HCT116 (cell line): ENCODE results near the gene CNMD. TPM values are rescaled to one million over a fixed set of nuclear protein-coding genes. Genes with fewer than 3 reads are reported as not detected.

Experiments used
- ATAC-seq: fragments of 200-7000 bp; cut with Tn5 transposase; 2 replicates; pipeline ENCODE4 v1.9.1; 2020; ENCODE audit warnings: mild to moderate bottlenecking, moderate library complexity
- BruUV-seq: library from RNA; stranded (reverse); fragments of 400-500 nt; replicated peaks from 2 replicates; lab custom pipeline; 2021; lab: Mats Ljungman, UMichigan
- CTCF ChIA-PET: fragments of 300-600 bp; sonication (Branson Sonifier 250); formaldehyde crosslinking; loops from one replicate; lab custom pipeline; 2021; ENCODE audit warnings: antibody characterized with exemption; lab: Charles Lee
- POLR2A ChIA-PET: fragments of 300-600, 350-600 bp; sonication (Branson Sonifier 250); formaldehyde crosslinking; loops from one replicate; lab custom pipeline; 2021; ENCODE audit warnings: antibody characterized with exemption; lab: Charles Lee
- RAD21 ChIA-PET, 2 experiments: fragments of 300-600 bp; sonication (Branson Sonifier 250); formaldehyde crosslinking; loops; one replicate each; lab custom pipeline; 2023; ENCODE audit warnings: low total read pairs in 2 of 2; ENCODE audit not compliant: uncharacterized antibody in 2 of 2, unreplicated experiment in 2 of 2, low non-redundant PET in 1 of 2; lab: Charles Lee
- DNase-seq: peaks from one replicate; pipeline ENCODE4 v3.0.0-alpha.2; 2010; ENCODE audit warnings: low read depth, low spot score
- H2AFZ ChIP-seq: fragments of 200-600 bp; shearing (Covaris generic), sonication (generic); 2 replicates; pipeline ENCODE4 v1.6.1; 2017; ENCODE audit warnings: low read depth, mixed run types, mixed read lengths, antibody characterized with exemption, low read length; ENCODE audit not compliant: poor library complexity, severe bottlenecking
- H3K27ac ChIP-seq: 2 replicates; pipeline ENCODE4 v1.5.1; 2012; ENCODE audit warnings: low read depth, low read length
- H3K27me3 ChIP-seq: fragments of 200-600 bp; sonication (generic); 2 replicates; pipeline ENCODE4 v1.6.1; 2016; ENCODE audit warnings: mixed run types, low read length, mixed read lengths; ENCODE audit not compliant: insufficient read depth
- H3K36me3 ChIP-seq, 2 experiments: fragments of 200-500 bp in 1 of 2; fragments of 200-600 bp in 1 of 2; sonication (Bioruptor generic) in 1 of 2; sonication (generic) in 1 of 2; 2 replicates each; pipeline versions ENCODE4 v1.5.1 to v1.6.1; 2014 to 2016; ENCODE audit warnings: low read length in 2 of 2, inconsistent platforms in 1 of 2, mixed read lengths in 1 of 2, mixed run types in 1 of 2; ENCODE audit not compliant: insufficient read depth in 2 of 2, control insufficient read depth in 1 of 2
- H3K4me1 ChIP-seq, 2 experiments: fragments of 200-600 bp in 1 of 2; sonication (generic) in 1 of 2; 2 replicates each; pipeline versions ENCODE4 v1.5.1 to v1.6.1; 2012 to 2017; ENCODE audit warnings: low read length in 2 of 2, inconsistent platforms in 1 of 2, mild to moderate bottlenecking in 1 of 2, mixed read lengths in 1 of 2, mixed run types in 1 of 2, moderate library complexity in 1 of 2; ENCODE audit not compliant: insufficient read depth in 2 of 2, control insufficient read depth in 1 of 2
- H3K4me2 ChIP-seq: fragments of 200-600 bp; sonication (generic); 2 replicates; pipeline ENCODE4 v1.6.1; 2017; ENCODE audit warnings: mixed run types, low read length, mixed read lengths
- H3K4me3 ChIP-seq, 2 experiments: fragments of 200-600 bp in 1 of 2; sonication (generic) in 1 of 2; replicated peaks in 1 of 2; 2 replicates each; pipeline ENCODE4 v1.5.1; 2011 to 2016; ENCODE audit warnings: low read length in 2 of 2, control low read depth in 1 of 2, low read depth in 1 of 2, mild to moderate bottlenecking in 1 of 2, mixed read lengths in 1 of 2, mixed run types in 1 of 2
- H3K79me2 ChIP-seq: fragments of 200-600 bp; sonication (generic); 2 replicates; pipeline ENCODE4 v1.6.1; 2017; ENCODE audit warnings: mild to moderate bottlenecking, mixed run types, low read length, moderate library complexity, mixed read lengths; ENCODE audit not compliant: insufficient read depth
- H3K9ac ChIP-seq: fragments of 200-600 bp; sonication (generic); 2 replicates; pipeline ENCODE4 v1.6.1; 2016; ENCODE audit warnings: low read length, mixed read lengths
- H3K9me2 ChIP-seq: fragments of 200-600 bp; sonication (generic), shearing (Covaris generic); 2 replicates; pipeline ENCODE4 v1.6.1; 2017; ENCODE audit warnings: mixed run types, mild to moderate bottlenecking, moderate library complexity; ENCODE audit not compliant: insufficient read depth
- H3K9me3 ChIP-seq, 2 experiments: fragments of 200-500 bp in 1 of 2; fragments of 200-600 bp in 1 of 2; sonication (Bioruptor generic) in 1 of 2; sonication (generic) in 1 of 2; 2 replicates each; pipeline ENCODE4 v1.6.1; 2014 to 2017; ENCODE audit warnings: low read length in 2 of 2, mixed read lengths in 2 of 2, inconsistent platforms in 1 of 2, low read depth in 1 of 2, mild to moderate bottlenecking in 1 of 2, mixed run types in 1 of 2, moderate library complexity in 1 of 2; ENCODE audit not compliant: control insufficient read depth in 1 of 2, insufficient read depth in 1 of 2
- H4K20me1 ChIP-seq: fragments of 200-600 bp; sonication (generic), shearing (Covaris generic); 2 replicates; pipeline ENCODE4 v1.6.1; 2017; ENCODE audit warnings: mixed run types, mild to moderate bottlenecking, moderate library complexity; ENCODE audit not compliant: insufficient read depth
- JUND ChIP-seq: IDR thresholded peaks from 2 replicates; pipeline ENCODE4 v1.6.1; 2012
- intact Hi-C: fragments of 100-400 bp; cut with micrococcal nuclease; formaldehyde crosslinking; loops from 2 replicates; pipeline ENCODE4 v1.10.0; 2022
- total RNA-seq: library from RNA; stranded (reverse); gene quantifications from one replicate; pipeline ENCODE4 v1.2.1, GENCODE V29; 2021; ENCODE audit not compliant: unreplicated experiment
- TF ChIP-seq, protein P1 (sequence below): IDR thresholded peaks from 2 replicates; pipeline ENCODE4 v1.6.1; 2012; ENCODE audit warnings: low read depth
- TF ChIP-seq, protein P2 (sequence below): IDR thresholded peaks from 2 replicates; pipeline ENCODE4 v1.6.1; 2011; ENCODE audit warnings: mild to moderate bottlenecking, low read length, moderate library complexity; ENCODE audit not compliant: insufficient replicate concordance; ENCODE audit errors: extremely low read depth

CNMD gene
- total RNA-seq, 1 experiment from 2014 or later: not detected

DNA sequence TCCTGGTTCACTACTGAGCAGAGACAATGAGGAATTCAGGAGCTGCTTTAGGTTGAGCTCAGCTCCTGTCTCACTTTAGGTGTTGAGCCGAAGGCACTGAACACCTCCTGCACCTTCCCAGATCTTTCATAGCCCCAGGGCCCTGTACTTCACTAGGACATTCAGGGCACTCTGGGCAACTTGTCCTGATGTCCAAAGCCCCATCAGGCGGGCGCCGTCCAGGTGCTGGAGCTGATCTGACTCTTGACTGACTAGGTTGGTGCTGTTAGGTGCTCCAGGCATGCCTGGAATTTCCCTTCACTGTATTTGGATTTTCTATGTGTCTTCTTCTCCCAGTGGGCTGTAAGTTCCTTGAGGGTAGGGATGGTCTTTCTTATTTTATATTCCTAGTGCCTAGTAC is 48.4 kb upstream of the CNMD start:
- no peak for TF ChIP-seq JUND
- TF ChIP-seq, protein P1, sequence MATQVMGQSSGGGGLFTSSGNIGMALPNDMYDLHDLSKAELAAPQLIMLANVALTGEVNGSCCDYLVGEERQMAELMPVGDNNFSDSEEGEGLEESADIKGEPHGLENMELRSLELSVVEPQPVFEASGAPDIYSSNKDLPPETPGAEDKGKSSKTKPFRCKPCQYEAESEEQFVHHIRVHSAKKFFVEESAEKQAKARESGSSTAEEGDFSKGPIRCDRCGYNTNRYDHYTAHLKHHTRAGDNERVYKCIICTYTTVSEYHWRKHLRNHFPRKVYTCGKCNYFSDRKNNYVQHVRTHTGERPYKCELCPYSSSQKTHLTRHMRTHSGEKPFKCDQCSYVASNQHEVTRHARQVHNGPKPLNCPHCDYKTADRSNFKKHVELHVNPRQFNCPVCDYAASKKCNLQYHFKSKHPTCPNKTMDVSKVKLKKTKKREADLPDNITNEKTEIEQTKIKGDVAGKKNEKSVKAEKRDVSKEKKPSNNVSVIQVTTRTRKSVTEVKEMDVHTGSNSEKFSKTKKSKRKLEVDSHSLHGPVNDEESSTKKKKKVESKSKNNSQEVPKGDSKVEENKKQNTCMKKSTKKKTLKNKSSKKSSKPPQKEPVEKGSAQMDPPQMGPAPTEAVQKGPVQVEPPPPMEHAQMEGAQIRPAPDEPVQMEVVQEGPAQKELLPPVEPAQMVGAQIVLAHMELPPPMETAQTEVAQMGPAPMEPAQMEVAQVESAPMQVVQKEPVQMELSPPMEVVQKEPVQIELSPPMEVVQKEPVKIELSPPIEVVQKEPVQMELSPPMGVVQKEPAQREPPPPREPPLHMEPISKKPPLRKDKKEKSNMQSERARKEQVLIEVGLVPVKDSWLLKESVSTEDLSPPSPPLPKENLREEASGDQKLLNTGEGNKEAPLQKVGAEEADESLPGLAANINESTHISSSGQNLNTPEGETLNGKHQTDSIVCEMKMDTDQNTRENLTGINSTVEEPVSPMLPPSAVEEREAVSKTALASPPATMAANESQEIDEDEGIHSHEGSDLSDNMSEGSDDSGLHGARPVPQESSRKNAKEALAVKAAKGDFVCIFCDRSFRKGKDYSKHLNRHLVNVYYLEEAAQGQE: no peak
- TF ChIP-seq, protein P2, sequence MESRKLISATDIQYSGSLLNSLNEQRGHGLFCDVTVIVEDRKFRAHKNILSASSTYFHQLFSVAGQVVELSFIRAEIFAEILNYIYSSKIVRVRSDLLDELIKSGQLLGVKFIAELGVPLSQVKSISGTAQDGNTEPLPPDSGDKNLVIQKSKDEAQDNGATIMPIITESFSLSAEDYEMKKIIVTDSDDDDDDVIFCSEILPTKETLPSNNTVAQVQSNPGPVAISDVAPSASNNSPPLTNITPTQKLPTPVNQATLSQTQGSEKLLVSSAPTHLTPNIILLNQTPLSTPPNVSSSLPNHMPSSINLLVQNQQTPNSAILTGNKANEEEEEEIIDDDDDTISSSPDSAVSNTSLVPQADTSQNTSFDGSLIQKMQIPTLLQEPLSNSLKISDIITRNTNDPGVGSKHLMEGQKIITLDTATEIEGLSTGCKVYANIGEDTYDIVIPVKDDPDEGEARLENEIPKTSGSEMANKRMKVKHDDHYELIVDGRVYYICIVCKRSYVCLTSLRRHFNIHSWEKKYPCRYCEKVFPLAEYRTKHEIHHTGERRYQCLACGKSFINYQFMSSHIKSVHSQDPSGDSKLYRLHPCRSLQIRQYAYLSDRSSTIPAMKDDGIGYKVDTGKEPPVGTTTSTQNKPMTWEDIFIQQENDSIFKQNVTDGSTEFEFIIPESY: no peak
- ATAC-seq: no peak
- CTCF ChIA-PET: no interaction called here

More for the DNA sequence above, 48.4 kb upstream of the CNMD start:
- Histone ChIP-seq H3K9me2 (no peaks in the 10 kb centered on the region), H3K4me3 (no peak overlapping the region), H3K4me2 (no peak overlapping the region), H3K27ac (no peak overlapping the region), H3K27me3 (no peaks in the 10 kb centered on the region), H4K20me1 (no peaks in the 10 kb centered on the region), H3K9me3 (no peaks in the 10 kb centered on the region), H3K4me1 (peaks cover 13 to 31% of the 10 kb centered on the region in 2 experiments; a peak in 3 of 4 replicates), H2AFZ (no peak overlapping the region), H3K79me2 (no peaks in the 10 kb centered on the region), H3K9ac (no peak overlapping the region), H3K36me3 (no peaks in the 10 kb centered on the region)
- POLR2A ChIA-PET: no interaction called here
- RAD21 ChIA-PET: interaction anchor here in 1 of 2 experiments (0.7 kb wide), 1 partner anchor 22 kb away, joined by 5 read pairs; no protein-coding TSS in a partner anchor
- no peak for DNase-seq
- no TSS peak for BruUV-seq
- intact Hi-C loops: no loop called here
